HCT116 (cell line): ENCODE results near the gene DCHS2. TPM values are rescaled to one million over a fixed set of nuclear protein-coding genes. Genes with fewer than 3 reads are reported as not detected.

Experiments used
- ATAC-seq: fragments of 200-7000 bp; cut with Tn5 transposase; 2 replicates; pipeline ENCODE4 v1.9.1; 2020; ENCODE audit warnings: mild to moderate bottlenecking, moderate library complexity
- BruUV-seq: library from RNA; stranded (reverse); fragments of 400-500 nt; replicated peaks from 2 replicates; lab custom pipeline; 2021; lab: Mats Ljungman, UMichigan
- CTCF ChIA-PET: fragments of 300-600 bp; sonication (Branson Sonifier 250); formaldehyde crosslinking; loops from one replicate; lab custom pipeline; 2021; ENCODE audit warnings: antibody characterized with exemption; lab: Charles Lee
- POLR2A ChIA-PET: fragments of 300-600, 350-600 bp; sonication (Branson Sonifier 250); formaldehyde crosslinking; loops from one replicate; lab custom pipeline; 2021; ENCODE audit warnings: antibody characterized with exemption; lab: Charles Lee
- RAD21 ChIA-PET, 2 experiments: fragments of 300-600 bp; sonication (Branson Sonifier 250); formaldehyde crosslinking; loops; one replicate each; lab custom pipeline; 2023; ENCODE audit warnings: low total read pairs in 2 of 2; ENCODE audit not compliant: uncharacterized antibody in 2 of 2, unreplicated experiment in 2 of 2, low non-redundant PET in 1 of 2; lab: Charles Lee
- DNase-seq: peaks from one replicate; pipeline ENCODE4 v3.0.0-alpha.2; 2010; ENCODE audit warnings: low read depth, low spot score
- H2AFZ ChIP-seq: fragments of 200-600 bp; shearing (Covaris generic), sonication (generic); 2 replicates; pipeline ENCODE4 v1.6.1; 2017; ENCODE audit warnings: low read depth, mixed run types, mixed read lengths, antibody characterized with exemption, low read length; ENCODE audit not compliant: poor library complexity, severe bottlenecking
- H3K27ac ChIP-seq: 2 replicates; pipeline ENCODE4 v1.5.1; 2012; ENCODE audit warnings: low read depth, low read length
- H3K27me3 ChIP-seq: fragments of 200-600 bp; sonication (generic); 2 replicates; pipeline ENCODE4 v1.6.1; 2016; ENCODE audit warnings: mixed run types, low read length, mixed read lengths; ENCODE audit not compliant: insufficient read depth
- H3K36me3 ChIP-seq, 2 experiments: fragments of 200-500 bp in 1 of 2; fragments of 200-600 bp in 1 of 2; sonication (Bioruptor generic) in 1 of 2; sonication (generic) in 1 of 2; 2 replicates each; pipeline versions ENCODE4 v1.5.1 to v1.6.1; 2014 to 2016; ENCODE audit warnings: low read length in 2 of 2, inconsistent platforms in 1 of 2, mixed read lengths in 1 of 2, mixed run types in 1 of 2; ENCODE audit not compliant: insufficient read depth in 2 of 2, control insufficient read depth in 1 of 2
- H3K4me1 ChIP-seq, 2 experiments: fragments of 200-600 bp in 1 of 2; sonication (generic) in 1 of 2; 2 replicates each; pipeline versions ENCODE4 v1.5.1 to v1.6.1; 2012 to 2017; ENCODE audit warnings: low read length in 2 of 2, inconsistent platforms in 1 of 2, mild to moderate bottlenecking in 1 of 2, mixed read lengths in 1 of 2, mixed run types in 1 of 2, moderate library complexity in 1 of 2; ENCODE audit not compliant: insufficient read depth in 2 of 2, control insufficient read depth in 1 of 2
- H3K4me2 ChIP-seq: fragments of 200-600 bp; sonication (generic); 2 replicates; pipeline ENCODE4 v1.6.1; 2017; ENCODE audit warnings: mixed run types, low read length, mixed read lengths
- H3K4me3 ChIP-seq, 2 experiments: fragments of 200-600 bp in 1 of 2; sonication (generic) in 1 of 2; replicated peaks in 1 of 2; 2 replicates each; pipeline ENCODE4 v1.5.1; 2011 to 2016; ENCODE audit warnings: low read length in 2 of 2, control low read depth in 1 of 2, low read depth in 1 of 2, mild to moderate bottlenecking in 1 of 2, mixed read lengths in 1 of 2, mixed run types in 1 of 2
- H3K79me2 ChIP-seq: fragments of 200-600 bp; sonication (generic); 2 replicates; pipeline ENCODE4 v1.6.1; 2017; ENCODE audit warnings: mild to moderate bottlenecking, mixed run types, low read length, moderate library complexity, mixed read lengths; ENCODE audit not compliant: insufficient read depth
- H3K9ac ChIP-seq: fragments of 200-600 bp; sonication (generic); 2 replicates; pipeline ENCODE4 v1.6.1; 2016; ENCODE audit warnings: low read length, mixed read lengths
- H3K9me2 ChIP-seq: fragments of 200-600 bp; sonication (generic), shearing (Covaris generic); 2 replicates; pipeline ENCODE4 v1.6.1; 2017; ENCODE audit warnings: mixed run types, mild to moderate bottlenecking, moderate library complexity; ENCODE audit not compliant: insufficient read depth
- H3K9me3 ChIP-seq, 2 experiments: fragments of 200-500 bp in 1 of 2; fragments of 200-600 bp in 1 of 2; sonication (Bioruptor generic) in 1 of 2; sonication (generic) in 1 of 2; 2 replicates each; pipeline ENCODE4 v1.6.1; 2014 to 2017; ENCODE audit warnings: low read length in 2 of 2, mixed read lengths in 2 of 2, inconsistent platforms in 1 of 2, low read depth in 1 of 2, mild to moderate bottlenecking in 1 of 2, mixed run types in 1 of 2, moderate library complexity in 1 of 2; ENCODE audit not compliant: control insufficient read depth in 1 of 2, insufficient read depth in 1 of 2
- H4K20me1 ChIP-seq: fragments of 200-600 bp; sonication (generic), shearing (Covaris generic); 2 replicates; pipeline ENCODE4 v1.6.1; 2017; ENCODE audit warnings: mixed run types, mild to moderate bottlenecking, moderate library complexity; ENCODE audit not compliant: insufficient read depth
- CEBPB ChIP-seq: IDR thresholded peaks from 2 replicates; pipeline ENCODE4 v1.6.1; 2012; ENCODE audit warnings: low read depth
- EGR1 ChIP-seq: IDR thresholded peaks from 2 replicates; pipeline ENCODE4 v1.6.1; 2012; ENCODE audit warnings: low read depth
- EZH2 ChIP-seq: fragments of 200-600 bp; sonication (generic); IDR thresholded peaks from 2 replicates; pipeline ENCODE4 v1.6.1; 2017; ENCODE audit warnings: antibody characterized with exemption, mixed run types
- EZH2phosphoT487 ChIP-seq: fragments of 200-600 bp; IDR thresholded peaks from 2 replicates; pipeline ENCODE4 v1.6.1; 2018; ENCODE audit warnings: antibody characterized with exemption, borderline replicate concordance
- FOSL1 ChIP-seq: IDR thresholded peaks from 2 replicates; pipeline ENCODE4 v1.6.1; 2012; ENCODE audit warnings: low read depth
- POLR2A ChIP-seq: IDR thresholded peaks from 2 replicates; pipeline ENCODE4 v1.7.0; 2011; ENCODE audit warnings: borderline replicate concordance; ENCODE audit not compliant: insufficient read depth, insufficient read length; ENCODE audit errors: extremely low read depth
- POLR2AphosphoS5 ChIP-seq: IDR thresholded peaks from 2 replicates; pipeline ENCODE4 v1.6.1; 2011; ENCODE audit warnings: mild to moderate bottlenecking, low read depth, low read length, moderate library complexity
- RAD21 ChIP-seq: IDR thresholded peaks from 2 replicates; pipeline ENCODE4 v1.6.1; 2012; ENCODE audit warnings: low read depth, mild to moderate bottlenecking
- SIN3A ChIP-seq: IDR thresholded peaks from 2 replicates; pipeline ENCODE4 v1.6.1; 2012; ENCODE audit warnings: low read depth
- SP1 ChIP-seq: IDR thresholded peaks from 2 replicates; pipeline ENCODE4 v1.6.1; 2012; ENCODE audit warnings: low read depth
- SRF ChIP-seq: IDR thresholded peaks from 2 replicates; pipeline ENCODE4 v1.6.1; 2012; ENCODE audit warnings: low read depth
- YY1 ChIP-seq: IDR thresholded peaks from 2 replicates; pipeline ENCODE4 v1.6.1; 2011; ENCODE audit warnings: low read length, low read depth, moderate library complexity, mild to moderate bottlenecking; ENCODE audit not compliant: insufficient replicate concordance; ENCODE audit errors: extremely low read depth
- ZNF274 ChIP-seq: fragments of 200-500 bp; sonication (Bioruptor generic); IDR thresholded peaks from 2 replicates; pipeline ENCODE4 v1.6.1; 2014; ENCODE audit warnings: mild to moderate bottlenecking, low read depth, low read length, inconsistent platforms
- intact Hi-C: fragments of 100-400 bp; cut with micrococcal nuclease; formaldehyde crosslinking; loops from 2 replicates; pipeline ENCODE4 v1.10.0; 2022
- total RNA-seq: library from RNA; stranded (reverse); gene quantifications from one replicate; pipeline ENCODE4 v1.2.1, GENCODE V29; 2021; ENCODE audit not compliant: unreplicated experiment
- TF ChIP-seq, protein P1 (sequence below): IDR thresholded peaks from 2 replicates; pipeline ENCODE4 v1.6.1; 2012
- TF ChIP-seq, protein P2 (sequence below): IDR thresholded peaks from 2 replicates; pipeline ENCODE4 v1.6.1; 2012; ENCODE audit warnings: low read depth
- TF ChIP-seq, protein P3 (sequence below), 3 experiments: fragments of 200-600 bp in 1 of 3; sonication (generic) in 1 of 3; IDR thresholded peaks in 2 of 3; conservative IDR thresholded peaks in 1 of 3; 2 replicates each; pipeline ENCODE4 v1.5.1; 2012 to 2017; ENCODE audit warnings: low read depth in 2 of 3, low read length in 2 of 3, antibody characterized with exemption in 1 of 3, borderline replicate concordance in 1 of 3, control low read depth in 1 of 3, mild to moderate bottlenecking in 1 of 3, mixed read lengths in 1 of 3, mixed run types in 1 of 3, moderate library complexity in 1 of 3; ENCODE audit not compliant: insufficient read depth in 1 of 3
- TF ChIP-seq, protein P4 (sequence below): IDR thresholded peaks from 2 replicates; pipeline ENCODE4 v1.6.1; 2011; ENCODE audit warnings: mild to moderate bottlenecking, low read length, moderate library complexity; ENCODE audit not compliant: insufficient replicate concordance; ENCODE audit errors: extremely low read depth

Gene DCHS2
- total RNA-seq, 1 experiment from 2014 or later, result 0.05 TPM

DNA sequence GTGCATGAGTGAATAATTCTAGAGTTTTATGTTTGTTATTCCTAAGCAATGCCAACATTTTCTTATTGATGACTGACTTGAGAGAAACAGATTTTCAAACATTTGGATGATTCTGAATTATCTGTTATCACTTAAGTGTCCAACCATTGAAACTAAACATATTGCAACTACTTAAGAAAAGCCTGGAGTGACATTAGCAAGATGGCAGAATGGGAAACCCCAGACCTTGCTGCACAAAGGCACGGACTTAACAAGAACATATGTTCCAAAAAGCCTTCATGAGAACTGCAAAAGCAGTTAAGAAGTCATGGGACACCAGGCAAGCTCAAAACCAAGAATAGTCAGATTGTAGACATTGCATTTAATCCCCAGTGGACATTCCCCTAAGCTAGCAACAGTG, 215.1 kb downstream of the DCHS2 start:
- POLR2A ChIA-PET, result no interaction called here
- no peak overlapping the region for H3K9ac ChIP-seq
- no peak overlapping the region for H3K27ac ChIP-seq
- no peak overlapping the region for H3K4me3 ChIP-seq
- H4K20me1 ChIP-seq, result no peaks in the 10 kb centered on the region
- ATAC-seq (no peak), DNase-seq (no peak)
- H3K4me2 ChIP-seq, result no peak overlapping the region
- CTCF ChIA-PET, result no interaction called here
- H3K9me3 ChIP-seq, result no peaks in the 10 kb centered on the region
- BruUV-seq, result no TSS peak
- TF ChIP-seq, protein P1, sequence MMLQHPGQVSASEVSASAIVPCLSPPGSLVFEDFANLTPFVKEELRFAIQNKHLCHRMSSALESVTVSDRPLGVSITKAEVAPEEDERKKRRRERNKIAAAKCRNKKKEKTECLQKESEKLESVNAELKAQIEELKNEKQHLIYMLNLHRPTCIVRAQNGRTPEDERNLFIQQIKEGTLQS, result no peak
- no peak for TF ChIP-seq EZH2phosphoT487
- TF ChIP-seq FOSL1, result no peak
- no peak for TF ChIP-seq RAD21
- TF ChIP-seq EZH2, result no peak
- TF ChIP-seq SP1, result no peak
- TF ChIP-seq, protein P2, sequence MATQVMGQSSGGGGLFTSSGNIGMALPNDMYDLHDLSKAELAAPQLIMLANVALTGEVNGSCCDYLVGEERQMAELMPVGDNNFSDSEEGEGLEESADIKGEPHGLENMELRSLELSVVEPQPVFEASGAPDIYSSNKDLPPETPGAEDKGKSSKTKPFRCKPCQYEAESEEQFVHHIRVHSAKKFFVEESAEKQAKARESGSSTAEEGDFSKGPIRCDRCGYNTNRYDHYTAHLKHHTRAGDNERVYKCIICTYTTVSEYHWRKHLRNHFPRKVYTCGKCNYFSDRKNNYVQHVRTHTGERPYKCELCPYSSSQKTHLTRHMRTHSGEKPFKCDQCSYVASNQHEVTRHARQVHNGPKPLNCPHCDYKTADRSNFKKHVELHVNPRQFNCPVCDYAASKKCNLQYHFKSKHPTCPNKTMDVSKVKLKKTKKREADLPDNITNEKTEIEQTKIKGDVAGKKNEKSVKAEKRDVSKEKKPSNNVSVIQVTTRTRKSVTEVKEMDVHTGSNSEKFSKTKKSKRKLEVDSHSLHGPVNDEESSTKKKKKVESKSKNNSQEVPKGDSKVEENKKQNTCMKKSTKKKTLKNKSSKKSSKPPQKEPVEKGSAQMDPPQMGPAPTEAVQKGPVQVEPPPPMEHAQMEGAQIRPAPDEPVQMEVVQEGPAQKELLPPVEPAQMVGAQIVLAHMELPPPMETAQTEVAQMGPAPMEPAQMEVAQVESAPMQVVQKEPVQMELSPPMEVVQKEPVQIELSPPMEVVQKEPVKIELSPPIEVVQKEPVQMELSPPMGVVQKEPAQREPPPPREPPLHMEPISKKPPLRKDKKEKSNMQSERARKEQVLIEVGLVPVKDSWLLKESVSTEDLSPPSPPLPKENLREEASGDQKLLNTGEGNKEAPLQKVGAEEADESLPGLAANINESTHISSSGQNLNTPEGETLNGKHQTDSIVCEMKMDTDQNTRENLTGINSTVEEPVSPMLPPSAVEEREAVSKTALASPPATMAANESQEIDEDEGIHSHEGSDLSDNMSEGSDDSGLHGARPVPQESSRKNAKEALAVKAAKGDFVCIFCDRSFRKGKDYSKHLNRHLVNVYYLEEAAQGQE, result no peak
- no peak for TF ChIP-seq SIN3A
- no peak for TF ChIP-seq SRF
- no peak for TF ChIP-seq POLR2A
- no peak for TF ChIP-seq CEBPB
- TF ChIP-seq YY1, result no peak
- TF ChIP-seq, protein P3, sequence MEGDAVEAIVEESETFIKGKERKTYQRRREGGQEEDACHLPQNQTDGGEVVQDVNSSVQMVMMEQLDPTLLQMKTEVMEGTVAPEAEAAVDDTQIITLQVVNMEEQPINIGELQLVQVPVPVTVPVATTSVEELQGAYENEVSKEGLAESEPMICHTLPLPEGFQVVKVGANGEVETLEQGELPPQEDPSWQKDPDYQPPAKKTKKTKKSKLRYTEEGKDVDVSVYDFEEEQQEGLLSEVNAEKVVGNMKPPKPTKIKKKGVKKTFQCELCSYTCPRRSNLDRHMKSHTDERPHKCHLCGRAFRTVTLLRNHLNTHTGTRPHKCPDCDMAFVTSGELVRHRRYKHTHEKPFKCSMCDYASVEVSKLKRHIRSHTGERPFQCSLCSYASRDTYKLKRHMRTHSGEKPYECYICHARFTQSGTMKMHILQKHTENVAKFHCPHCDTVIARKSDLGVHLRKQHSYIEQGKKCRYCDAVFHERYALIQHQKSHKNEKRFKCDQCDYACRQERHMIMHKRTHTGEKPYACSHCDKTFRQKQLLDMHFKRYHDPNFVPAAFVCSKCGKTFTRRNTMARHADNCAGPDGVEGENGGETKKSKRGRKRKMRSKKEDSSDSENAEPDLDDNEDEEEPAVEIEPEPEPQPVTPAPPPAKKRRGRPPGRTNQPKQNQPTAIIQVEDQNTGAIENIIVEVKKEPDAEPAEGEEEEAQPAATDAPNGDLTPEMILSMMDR (IDR thresholded peaks at IDR 0.05 in 2 of 3, conservative IDR thresholded peaks at IDR 0.05 in 1 of 3; ENCODE audit: borderline replicate concordance in 1 of 3, insufficient read depth in 1 of 3, low read depth in 2 of 3, low read length in 2 of 3), result no peak
- no peak for TF ChIP-seq ZNF274
- TF ChIP-seq POLR2AphosphoS5, result no peak
- TF ChIP-seq EGR1, result no peak
- TF ChIP-seq, protein P4, sequence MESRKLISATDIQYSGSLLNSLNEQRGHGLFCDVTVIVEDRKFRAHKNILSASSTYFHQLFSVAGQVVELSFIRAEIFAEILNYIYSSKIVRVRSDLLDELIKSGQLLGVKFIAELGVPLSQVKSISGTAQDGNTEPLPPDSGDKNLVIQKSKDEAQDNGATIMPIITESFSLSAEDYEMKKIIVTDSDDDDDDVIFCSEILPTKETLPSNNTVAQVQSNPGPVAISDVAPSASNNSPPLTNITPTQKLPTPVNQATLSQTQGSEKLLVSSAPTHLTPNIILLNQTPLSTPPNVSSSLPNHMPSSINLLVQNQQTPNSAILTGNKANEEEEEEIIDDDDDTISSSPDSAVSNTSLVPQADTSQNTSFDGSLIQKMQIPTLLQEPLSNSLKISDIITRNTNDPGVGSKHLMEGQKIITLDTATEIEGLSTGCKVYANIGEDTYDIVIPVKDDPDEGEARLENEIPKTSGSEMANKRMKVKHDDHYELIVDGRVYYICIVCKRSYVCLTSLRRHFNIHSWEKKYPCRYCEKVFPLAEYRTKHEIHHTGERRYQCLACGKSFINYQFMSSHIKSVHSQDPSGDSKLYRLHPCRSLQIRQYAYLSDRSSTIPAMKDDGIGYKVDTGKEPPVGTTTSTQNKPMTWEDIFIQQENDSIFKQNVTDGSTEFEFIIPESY, result no peak
- H3K4me1 ChIP-seq, result no peaks in the 10 kb centered on the region
- no peak overlapping the region for H2AFZ ChIP-seq
- no peaks in the 10 kb centered on the region for H3K27me3 ChIP-seq
- RAD21 ChIA-PET, result no interaction called here
- intact Hi-C loops, result no loop called here
- no peaks in the 10 kb centered on the region for H3K9me2 ChIP-seq
- no peaks in the 10 kb centered on the region for H3K36me3 ChIP-seq
- H3K79me2 ChIP-seq, result no peaks in the 10 kb centered on the region
